ENCODE measurements around the gene HS3ST4.

The HS3ST4 gene

GRCh38 chr16:25895380-25895779 lies 203.6 kb downstream of the HS3ST4 start:
- DNase-seq (ENCODE audit: low read depth) = no peak

- no peak for DNase-seq (ENCODE audit: low read depth)
These were observed 204.7 kb downstream of the HS3ST4 start for GRCh38 chr16:25896411-25896810.

- DNase-seq (ENCODE audit: low read depth) = no peak
These were observed 205.9 kb downstream of the HS3ST4 start for GRCh38 chr16:25897702-25898101.

DNA sequence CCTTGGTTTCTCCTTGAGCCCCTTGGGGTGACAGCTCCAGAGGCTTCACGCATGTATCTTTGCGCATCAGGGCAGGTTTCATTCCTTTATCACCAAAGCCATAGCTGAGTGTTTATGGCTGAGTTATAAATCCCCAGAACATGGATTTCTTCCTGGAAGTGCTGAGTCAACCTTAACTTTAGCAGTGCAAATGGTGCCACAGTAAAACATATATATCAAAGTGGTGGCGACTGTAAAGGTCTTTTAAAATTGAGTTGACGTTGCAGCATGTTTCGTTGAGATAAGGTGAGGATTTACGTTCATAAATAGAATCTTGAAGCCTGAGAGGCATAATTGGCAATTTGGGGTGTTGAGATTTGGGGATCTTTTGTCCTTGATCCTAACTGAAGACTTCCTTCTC lies 214.1 kb downstream of the HS3ST4 start:
- DNase-seq (ENCODE audit: low read depth) = no peak

- DNase-seq (ENCODE audit: low read depth) = no peak
These were observed 219.2 kb downstream of the HS3ST4 start for GRCh38 chr16:25910971-25911370.

GRCh38 chr16:25912321-25912720 lies 220.6 kb downstream of the HS3ST4 start:
- no peak for DNase-seq (ENCODE audit: low read depth)

- DNase-seq (ENCODE audit: low read depth) = no peak
These were observed 222.7 kb downstream of the HS3ST4 start for GRCh38 chr16:25914357-25914962.

DNA sequence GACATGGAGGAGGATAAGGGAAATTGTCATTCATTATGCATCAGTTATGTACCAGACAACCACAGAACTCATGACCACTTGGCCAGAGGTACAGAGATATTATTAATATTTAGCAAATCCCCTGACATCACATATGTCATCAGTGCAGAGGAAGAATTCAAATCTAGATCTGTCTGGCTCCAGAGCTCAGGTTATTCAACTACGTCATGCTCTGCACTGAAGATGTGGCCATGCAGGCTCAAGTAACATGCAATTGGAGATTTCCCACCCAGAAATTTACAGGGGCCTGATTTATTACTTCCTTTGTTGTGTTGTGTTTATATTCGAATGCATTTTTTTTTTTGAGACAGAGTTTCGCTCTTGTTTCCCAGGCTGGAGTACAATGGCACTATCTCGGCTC lies 224.3 kb downstream of the HS3ST4 start:
- no peak for DNase-seq (ENCODE audit: low read depth)

DNA sequence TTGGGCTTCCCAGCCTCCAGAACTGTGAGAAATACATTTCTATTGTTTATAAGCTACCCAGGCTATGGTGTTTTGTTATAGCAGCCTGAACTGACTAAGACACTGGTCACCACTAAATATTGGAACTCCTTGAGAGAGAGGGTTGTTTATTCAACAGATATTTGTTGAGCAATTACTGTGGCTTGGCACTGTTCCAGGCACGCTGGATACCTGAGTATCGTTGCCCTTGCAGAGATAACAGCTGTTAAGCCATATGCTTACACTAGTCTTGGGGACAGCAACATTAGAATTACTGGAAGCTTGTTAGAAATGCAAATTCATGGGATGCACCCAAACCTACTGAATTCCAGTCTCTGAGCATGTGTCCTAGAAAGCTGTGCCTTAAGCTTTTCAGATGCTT lies 230.7 kb downstream of the HS3ST4 start:
- no peak for DNase-seq (ENCODE audit: low read depth)

GRCh38 chr16:25925421-25925820 lies 233.7 kb downstream of the HS3ST4 start:
- DNase-seq (ENCODE audit: low read depth) = no peak

DNA sequence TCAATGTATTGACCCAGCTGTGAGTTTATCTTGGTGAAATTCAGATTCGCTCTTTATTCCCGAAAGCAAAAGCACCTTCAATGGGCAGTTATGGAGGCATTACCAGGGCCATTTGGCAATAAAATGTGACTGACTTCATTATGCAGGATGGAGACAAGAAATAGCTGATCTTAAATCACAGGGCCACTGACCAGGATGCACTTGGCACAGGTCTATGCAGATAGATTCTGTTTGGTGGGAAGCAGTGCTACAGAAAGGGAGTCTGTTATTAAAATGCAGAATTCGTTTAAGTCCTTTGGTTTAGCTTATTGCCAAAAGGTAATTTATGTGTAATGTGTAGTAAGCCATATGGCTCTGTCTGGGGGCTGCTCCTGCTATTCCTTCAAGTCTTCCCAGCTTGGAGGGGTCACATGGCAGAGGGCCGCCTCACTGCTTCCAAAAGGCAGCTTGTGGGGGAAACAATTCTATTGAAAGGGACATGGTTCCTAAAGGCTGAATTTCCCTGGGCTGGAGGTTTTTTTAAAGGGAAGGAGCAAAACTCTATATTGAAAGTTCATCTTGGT lies 239.8 kb downstream of the HS3ST4 start:
- no peak for DNase-seq (ENCODE audit: low read depth)

- no peak for DNase-seq (ENCODE audit: low read depth)
These were observed 250.2 kb downstream of the HS3ST4 start for GRCh38 chr16:25941800-25942499.

- no peak for DNase-seq (ENCODE audit: low read depth)
These were observed 259.0 kb downstream of the HS3ST4 start for GRCh38 chr16:25950586-25951281.

DNA sequence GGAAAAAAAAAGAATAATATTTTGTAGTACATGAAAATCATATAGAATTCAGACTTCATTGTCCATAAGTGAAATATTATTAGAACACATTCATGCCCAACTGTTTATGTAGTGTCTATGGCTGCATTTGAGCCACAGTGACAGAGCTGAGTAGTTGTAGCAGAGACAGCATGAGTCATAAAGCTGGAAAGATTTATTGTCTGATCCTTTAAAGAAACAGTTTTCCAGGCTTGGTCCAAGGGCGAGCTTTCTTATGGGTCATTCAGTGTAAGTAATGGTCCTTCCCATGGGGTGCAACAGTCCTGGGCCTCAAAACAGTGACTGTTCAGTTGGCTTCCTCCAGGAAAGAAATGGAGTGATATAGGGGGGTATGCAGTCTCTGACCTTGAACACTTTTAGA lies 260.2 kb downstream of the HS3ST4 start:
- DNase-seq (ENCODE audit: low read depth) = no peak

DNA sequence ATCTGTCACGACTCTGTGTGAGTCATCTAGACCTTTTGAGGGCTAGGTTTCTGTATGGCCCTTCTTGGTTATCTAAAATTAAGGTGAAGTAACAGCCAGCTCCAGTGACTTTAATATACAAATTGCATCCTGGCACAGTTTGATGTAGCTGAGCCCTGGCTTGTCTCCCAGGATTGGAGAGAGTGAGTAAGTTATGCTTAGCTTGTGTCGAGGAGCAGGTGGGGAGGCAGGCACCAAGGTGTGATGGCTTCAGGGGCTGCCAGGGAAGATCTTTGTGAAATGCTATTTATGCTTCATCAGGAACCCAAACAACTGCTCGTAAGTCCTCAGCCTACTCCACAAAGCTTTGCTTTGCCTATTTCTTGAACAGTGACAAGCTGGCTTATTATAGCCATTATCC lies 261.2 kb downstream of the HS3ST4 start:
- no peak for DNase-seq (ENCODE audit: low read depth)

- DNase-seq (ENCODE audit: low read depth) = no peak
These were observed 265.9 kb downstream of the HS3ST4 start for GRCh38 chr16:25957707-25958106.

GRCh38 chr16:25959221-25959620 lies 267.5 kb downstream of the HS3ST4 start:
- no peak for DNase-seq (ENCODE audit: low read depth)

DNA sequence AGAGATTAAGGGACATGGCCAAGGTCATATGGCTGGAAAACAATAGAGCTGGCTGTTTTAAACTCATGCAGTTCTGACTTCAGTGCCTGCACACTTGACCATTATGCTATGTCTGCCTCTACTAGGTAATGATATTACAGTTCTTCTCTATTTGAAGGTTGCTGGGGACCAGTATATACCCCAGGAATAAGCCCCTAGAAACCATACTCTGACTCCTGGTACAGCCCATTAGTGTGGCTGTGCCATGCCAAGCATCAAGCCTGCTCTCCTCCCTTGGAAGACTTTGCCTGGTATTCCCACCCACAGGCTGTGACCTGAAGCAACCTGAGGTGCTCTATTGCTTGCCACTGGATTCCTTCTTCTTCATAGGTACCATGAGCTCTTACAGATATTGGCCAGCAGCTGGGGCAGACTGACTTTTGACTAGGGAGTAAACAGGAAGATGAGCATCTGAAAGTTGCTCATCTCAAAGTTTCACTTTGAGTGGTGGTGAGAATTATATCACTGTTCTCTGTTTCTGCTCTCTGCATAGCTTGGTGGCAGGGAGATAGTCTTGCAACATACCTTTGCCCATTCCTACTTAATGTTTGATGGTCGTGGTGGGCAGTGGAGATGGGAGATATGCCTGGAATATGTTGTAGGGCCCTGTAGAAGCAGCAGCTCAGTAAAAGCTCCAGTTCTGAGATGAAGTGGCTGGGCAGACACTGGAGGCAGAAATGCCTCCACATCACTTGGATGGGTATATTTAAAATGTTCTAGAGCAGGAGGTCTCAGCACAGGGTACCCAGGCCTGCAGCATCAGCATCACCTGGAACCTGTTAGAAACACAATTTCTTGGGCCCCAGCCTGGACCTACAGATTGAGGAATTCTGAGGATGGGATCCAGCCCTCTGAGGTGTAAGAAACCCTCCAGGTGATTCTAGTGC lies 274.7 kb downstream of the HS3ST4 start:
- no peak for DNase-seq (ENCODE audit: low read depth)

- DNase-seq (ENCODE audit: low read depth) = no peak
These were observed 285.4 kb downstream of the HS3ST4 start for GRCh38 chr16:25977121-25977520.

GRCh38 chr16:25978218-25978617 lies 286.5 kb downstream of the HS3ST4 start:
- DNase-seq (ENCODE audit: low read depth) = no peak

DNA sequence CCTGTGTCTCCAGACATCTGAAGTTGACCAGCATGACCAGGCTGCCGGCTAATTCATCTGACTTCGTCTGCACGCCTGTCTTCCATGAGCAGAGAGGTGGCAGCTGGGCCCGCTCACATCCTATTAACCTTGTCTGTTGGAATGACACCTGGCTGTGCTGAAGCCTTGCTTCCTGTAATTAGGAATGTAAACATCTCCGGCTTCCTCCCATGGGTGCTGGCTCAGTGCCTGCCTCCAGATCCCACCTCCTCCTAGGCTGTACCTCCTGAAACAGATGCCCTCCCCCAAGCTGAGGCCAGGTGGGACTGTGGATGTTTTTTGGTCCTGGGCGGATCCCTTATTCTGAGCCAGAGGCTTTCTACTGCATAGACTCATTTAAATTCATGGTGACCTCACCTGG lies 296.3 kb downstream of the HS3ST4 start:
- no peak for DNase-seq (ENCODE audit: low read depth)

DNA sequence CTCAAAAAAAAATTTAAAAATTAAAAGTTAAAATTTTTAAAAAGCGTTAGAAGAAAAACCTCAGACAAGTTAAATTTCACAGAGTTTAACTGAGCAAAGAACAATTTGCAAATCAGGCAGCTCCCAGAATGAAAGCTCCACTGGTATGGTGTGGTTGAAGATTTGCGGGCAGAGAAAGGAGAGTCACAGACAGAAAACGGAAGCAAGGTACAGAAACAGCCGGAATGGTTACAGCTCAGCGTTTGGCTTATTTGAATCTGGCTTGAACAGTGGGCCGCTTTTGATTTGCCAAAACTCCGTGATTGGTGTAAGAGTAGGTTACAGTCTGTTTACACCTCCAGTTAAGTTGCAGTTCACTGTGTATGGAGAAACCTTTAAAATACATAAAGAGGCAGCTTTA lies 297.1 kb downstream of the HS3ST4 start:
- DNase-seq (ENCODE audit: low read depth) = no peak

Measured in stimulated activated CD8-positive, alpha-beta memory T cell treated with anti-CD3 and anti-CD28 coated beads, Interleukin-15, amount 100 ng/mL, for 24 hours (primary cell).